ENCODE data around the gene OMA1.
"Not testable (repeated sequence)": the region's sequence is repeated elsewhere in the genome, so short reads cannot be mapped to it uniquely, and the experiment has no call there.

OMA1 gene

DNA sequence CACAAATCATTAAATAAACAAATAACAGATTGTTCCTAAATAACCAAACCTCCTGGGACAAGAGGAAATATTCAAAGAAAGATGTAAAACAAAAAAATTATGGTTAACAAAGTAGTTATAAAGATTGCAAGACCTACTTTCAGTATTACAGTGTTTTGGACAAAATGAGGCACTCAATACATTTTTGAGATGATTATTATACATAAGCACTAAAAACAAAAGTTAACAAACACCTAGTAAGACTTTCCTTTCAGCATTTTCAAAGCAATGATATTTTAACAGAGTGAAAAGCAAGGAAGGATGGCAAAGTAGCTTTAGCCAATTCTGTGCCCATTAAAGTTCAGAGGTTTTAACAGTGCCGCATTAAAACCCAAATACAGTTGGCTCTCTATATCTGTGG lies 17.2 kb downstream of the OMA1 start:
- in situ Hi-C loops (cut with MboI; ENCODE audit: low sequenced_read_pairs), result no loop called here

DNA sequence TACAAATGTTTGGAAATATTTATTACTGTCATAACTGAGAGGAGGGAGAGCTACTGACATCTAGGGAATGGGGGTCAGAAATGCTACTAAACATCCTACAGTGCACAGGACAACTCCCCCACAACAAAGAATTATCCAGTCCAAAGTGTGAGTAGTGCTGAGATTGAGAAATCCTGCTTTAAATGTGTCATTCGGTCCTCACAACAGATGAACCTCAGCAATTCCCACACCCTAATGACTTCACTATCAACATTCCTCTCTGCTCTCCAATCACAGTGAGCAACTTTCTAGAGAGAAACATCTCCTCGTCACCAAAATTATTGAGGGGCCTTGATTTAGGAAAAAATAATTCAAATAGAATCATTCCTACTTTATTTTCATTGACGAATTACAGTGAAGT lies 18.0 kb downstream of the OMA1 start:
- in situ Hi-C loops (cut with MboI; ENCODE audit: low sequenced_read_pairs), result no loop called here

DNA sequence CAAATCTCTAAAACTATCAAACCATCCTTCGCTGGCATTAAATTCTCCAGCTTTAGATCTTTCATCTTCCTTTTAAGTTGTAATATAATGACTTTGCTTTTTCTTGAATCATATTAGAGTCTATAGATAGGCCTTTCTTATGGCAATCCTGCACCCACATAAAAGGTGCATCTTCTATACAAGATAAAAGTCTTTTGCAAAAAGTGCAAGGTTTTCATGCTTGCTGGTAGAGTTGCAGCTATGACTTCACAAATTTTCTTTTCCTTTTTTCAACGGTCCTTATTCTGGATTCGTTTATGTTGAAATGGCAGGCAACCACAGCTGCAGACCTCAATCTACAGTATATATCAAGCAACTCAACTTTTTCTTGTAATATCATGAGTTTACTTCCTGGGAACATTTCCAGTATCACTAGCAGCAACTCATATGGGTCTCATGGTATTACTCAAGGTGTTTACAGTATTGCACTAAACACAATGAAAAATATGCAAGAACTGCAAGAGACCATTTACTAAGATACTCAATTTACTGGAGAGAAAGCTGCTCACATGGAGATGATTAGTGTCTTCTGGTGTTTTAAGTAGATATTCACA lies 22.1 kb downstream of the OMA1 start:
- in situ Hi-C loops (cut with MboI; ENCODE audit: low sequenced_read_pairs), result loop anchor here (25.0 kb wide), 1 partner anchor 1238 kb away; no protein-coding TSS in a partner anchor

GRCh38 chr1:58515794-58516401 lies 30.6 kb downstream of the OMA1 start:
- in situ Hi-C loops (cut with MboI; ENCODE audit: low sequenced_read_pairs), result loop anchor here (25.0 kb wide), 1 partner anchor 1246 kb away; no protein-coding TSS in a partner anchor

- in situ Hi-C loops (cut with MboI; ENCODE audit: low sequenced_read_pairs), result loop anchor here (25.0 kb wide), 1 partner anchor 1248 kb away; no protein-coding TSS in a partner anchor
These were observed 32.6 kb downstream of the OMA1 start for GRCh38 chr1:58513956-58514355.

DNA sequence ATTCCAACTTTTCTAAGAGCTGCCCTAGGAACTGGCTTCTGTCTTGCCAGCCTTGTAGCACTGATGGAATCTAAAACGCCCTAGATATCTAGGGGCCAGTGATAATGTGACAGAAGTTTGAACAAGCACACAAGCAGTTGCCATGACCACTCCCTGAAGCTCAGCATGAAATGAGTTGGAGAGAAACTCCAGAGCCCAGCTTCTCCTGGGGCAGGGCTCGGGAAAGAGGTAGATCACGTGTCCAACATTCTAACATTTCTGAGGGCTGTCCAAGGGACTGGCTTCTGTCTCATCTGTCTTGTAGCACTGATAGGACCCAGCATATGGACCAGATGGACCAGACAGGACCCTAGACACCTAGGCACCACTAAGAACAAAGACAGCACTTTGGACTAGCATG lies 37.9 kb downstream of the OMA1 start:
- in situ Hi-C loops (cut with MboI; ENCODE audit: low sequenced_read_pairs), result loop anchor here (25.0 kb wide), 1 partner anchor 1254 kb away; no protein-coding TSS in a partner anchor

DNA sequence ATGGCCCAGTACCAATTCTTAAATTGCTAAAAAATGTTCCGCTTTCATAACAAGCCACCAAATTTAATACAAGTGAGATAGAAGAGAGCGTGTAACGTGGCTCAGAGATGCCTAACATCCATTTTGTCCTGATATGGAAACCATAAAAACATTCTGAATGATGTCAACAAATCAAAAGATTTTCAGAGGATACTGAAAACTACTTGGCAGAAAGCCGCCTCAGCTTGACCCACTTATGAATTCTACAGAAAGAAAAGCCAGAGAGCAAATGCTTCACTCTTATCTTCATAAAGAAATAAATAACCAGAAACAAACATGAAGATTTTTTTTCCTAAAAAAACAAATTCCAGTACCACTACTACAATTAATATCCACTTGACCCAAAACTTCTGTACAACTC lies 41.2 kb downstream of the OMA1 start:
- in situ Hi-C loops (cut with MboI; ENCODE audit: low sequenced_read_pairs), result loop anchor here (25.0 kb wide), 1 partner anchor 1257 kb away; no protein-coding TSS in a partner anchor

DNA sequence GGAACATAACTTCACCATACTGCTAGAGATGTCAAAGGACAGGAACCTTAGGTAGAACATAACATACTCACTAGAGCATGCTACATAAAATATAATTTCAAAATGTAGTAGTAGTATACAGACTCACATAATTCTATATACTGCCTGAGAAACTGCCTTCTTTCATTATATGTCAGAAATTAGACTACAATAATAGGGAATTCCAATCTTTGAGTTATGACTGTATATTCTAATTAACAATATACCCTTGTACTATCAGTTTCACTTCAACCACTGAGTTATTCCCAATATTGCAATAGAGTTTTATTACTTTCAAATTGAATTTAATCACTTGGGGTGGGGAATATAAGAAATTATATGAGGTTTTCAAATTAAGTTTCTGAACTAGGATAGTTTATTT lies 44.0 kb downstream of the OMA1 start:
- in situ Hi-C loops (cut with MboI; ENCODE audit: low sequenced_read_pairs), result loop anchor here (25.0 kb wide), 1 partner anchor 1260 kb away; no protein-coding TSS in a partner anchor

GRCh38 chr1:58500043-58500442 lies 46.5 kb downstream of the OMA1 start:
- in situ Hi-C loops (cut with MboI; ENCODE audit: low sequenced_read_pairs), result loop anchor here (25.0 kb wide), 1 partner anchor 1262 kb away; no protein-coding TSS in a partner anchor

DNA sequence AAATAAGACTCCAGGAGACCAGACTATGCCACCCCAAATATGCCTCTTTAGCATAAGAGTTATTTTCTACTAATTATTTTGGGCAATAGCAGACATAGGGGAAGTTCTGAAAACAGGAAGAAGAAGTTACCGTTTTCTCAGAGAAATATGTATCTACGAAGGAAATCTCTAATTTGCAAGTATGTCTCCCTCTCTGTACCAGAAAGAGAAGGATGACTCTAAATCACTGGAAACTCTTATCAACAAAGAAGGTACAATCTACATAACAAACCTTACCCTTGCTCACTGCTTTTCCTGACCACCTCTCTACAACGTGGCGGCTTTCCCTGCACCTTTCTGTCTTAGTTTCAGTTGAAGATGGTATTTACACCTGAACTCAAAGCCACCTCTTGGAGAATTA lies 49.0 kb downstream of the OMA1 start:
- in situ Hi-C loops (cut with MboI; ENCODE audit: low sequenced_read_pairs), result no loop called here

GRCh38 chr1:58496042-58496441 lies 50.5 kb downstream of the OMA1 start:
- in situ Hi-C loops (cut with MboI; ENCODE audit: low sequenced_read_pairs), result no loop called here

DNA sequence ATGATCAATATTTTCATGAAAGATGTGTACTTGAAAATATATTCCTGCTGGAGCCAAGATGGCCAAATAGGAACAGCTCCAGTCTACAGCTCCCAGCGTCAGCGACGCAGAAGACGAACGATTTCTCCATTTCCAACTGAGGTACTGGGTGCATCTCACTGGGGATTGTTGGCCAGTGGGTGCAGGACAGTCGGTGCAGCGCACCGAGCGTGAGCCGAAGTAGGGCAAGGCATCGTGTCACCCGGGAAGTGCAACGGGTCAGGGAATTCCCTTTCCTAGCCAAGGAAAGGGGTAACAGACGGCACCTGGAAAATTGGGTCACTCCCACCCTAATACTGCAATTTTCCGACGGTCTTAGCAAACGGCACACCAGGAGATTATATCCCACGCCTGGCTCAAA lies 57.6 kb downstream of the OMA1 start:
- in situ Hi-C loops (cut with MboI; ENCODE audit: low sequenced_read_pairs), result not testable (repeated sequence)

DNA sequence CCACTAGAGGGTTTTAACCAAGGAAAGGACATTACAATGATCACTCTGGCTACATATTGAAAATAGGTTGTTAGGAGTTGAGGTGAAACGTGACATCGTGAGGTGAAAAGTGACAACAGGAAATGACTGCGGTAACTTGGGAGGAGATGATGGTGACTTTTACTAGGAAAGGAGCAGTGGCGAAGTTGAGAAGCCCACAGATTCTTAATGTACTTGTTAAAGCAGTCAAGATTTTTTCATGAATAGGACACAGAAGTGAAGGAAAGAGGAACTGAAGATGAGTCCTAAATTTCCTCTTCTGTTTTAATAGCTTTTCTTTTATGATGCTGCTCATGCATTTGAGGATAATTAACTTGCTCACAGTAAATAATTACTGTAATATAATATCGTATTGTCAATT lies 59.5 kb downstream of the OMA1 start:
- in situ Hi-C loops (cut with MboI; ENCODE audit: low sequenced_read_pairs), result no loop called here

DNA sequence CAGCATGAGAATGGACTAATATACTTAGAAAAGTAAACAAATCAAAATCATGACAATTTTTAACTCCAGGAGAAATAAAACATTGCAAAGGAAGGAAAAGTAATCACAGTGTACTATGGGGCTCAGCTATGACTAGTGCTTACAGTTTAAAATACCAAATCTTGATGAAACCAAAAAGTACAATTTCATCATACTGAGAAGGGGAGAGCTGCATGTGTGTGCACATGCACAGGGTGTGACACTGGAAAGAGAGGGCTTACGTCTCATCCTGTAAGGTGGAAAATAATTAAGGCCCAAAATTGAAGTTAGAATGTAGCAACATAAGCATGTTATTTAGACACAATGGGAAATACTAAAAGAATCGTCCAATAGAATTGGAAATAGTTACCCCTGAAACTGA lies 64.6 kb downstream of the OMA1 start:
- in situ Hi-C loops (cut with MboI; ENCODE audit: low sequenced_read_pairs), result no loop called here

DNA sequence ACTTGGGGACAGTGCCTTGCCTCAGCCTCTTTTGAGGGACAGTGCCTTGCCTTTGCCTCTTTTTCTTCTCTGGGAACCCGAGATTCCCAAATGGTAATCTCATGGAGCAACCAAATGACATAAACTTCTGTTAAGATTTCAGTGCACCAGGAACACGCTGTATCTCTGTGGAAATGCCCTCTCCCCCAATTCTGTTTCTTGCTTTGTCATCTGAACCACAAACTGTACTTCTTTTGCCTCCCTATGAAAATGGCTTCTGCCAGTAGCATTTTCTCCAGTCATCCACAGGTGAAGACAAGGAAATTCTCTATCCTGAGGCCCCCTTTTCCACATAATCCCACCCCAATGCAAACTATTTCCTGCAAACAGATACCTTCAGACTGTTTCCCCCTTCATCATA lies 66.3 kb downstream of the OMA1 start:
- in situ Hi-C loops (cut with MboI; ENCODE audit: low sequenced_read_pairs), result no loop called here

GRCh38 chr1:58477390-58477789 lies 69.1 kb downstream of the OMA1 start:
- in situ Hi-C loops (cut with MboI; ENCODE audit: low sequenced_read_pairs), result no loop called here

- in situ Hi-C loops (cut with MboI; ENCODE audit: low sequenced_read_pairs), result no loop called here
These were observed 70.3 kb downstream of the OMA1 start for GRCh38 chr1:58476179-58476578.

GRCh38 chr1:58469476-58469875 lies 77.0 kb downstream of the OMA1 start:
- in situ Hi-C loops (cut with MboI; ENCODE audit: low sequenced_read_pairs), result no loop called here

- in situ Hi-C loops (cut with MboI; ENCODE audit: low sequenced_read_pairs), result no loop called here
These were observed 77.5 kb downstream of the OMA1 start for GRCh38 chr1:58469016-58469415.

DNA sequence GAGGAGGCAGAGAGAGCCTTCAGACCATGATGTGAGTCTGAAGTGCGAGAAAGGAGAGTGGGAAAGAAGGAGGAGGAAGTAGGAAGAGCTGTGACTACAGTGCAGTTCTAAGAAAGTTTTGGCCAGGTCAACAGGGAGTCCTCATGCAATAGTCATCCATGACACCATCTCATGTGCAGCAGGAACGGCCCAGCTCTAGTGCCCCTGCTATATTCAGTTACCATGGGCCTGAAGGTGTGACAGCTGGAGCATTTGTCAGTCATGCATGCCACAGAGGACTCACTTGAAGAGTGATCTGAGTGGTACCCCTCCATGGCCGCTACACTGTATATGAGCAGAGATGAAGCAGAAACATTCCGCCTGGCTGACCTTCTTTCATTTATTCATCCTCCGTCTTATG lies 77.9 kb downstream of the OMA1 start:
- in situ Hi-C loops (cut with MboI; ENCODE audit: low sequenced_read_pairs), result no loop called here

- in situ Hi-C loops (cut with MboI; ENCODE audit: low sequenced_read_pairs), result no loop called here
These were observed 79.8 kb downstream of the OMA1 start for GRCh38 chr1:58466630-58467241.
